GM12891 (cell line): ENCODE data around the gene MRPS11.

Experiments
- PAX5 ChIP-seq: IDR thresholded peaks from 2 replicates; pipeline ENCODE4 v1.6.1; 2011; ENCODE audit warnings: low read length, moderate library complexity, mild to moderate bottlenecking; ENCODE audit not compliant: insufficient read depth, severe bottlenecking
- POLR2A ChIP-seq: IDR thresholded peaks from 2 replicates; pipeline ENCODE4 v1.6.1; 2011; ENCODE audit warnings: low read depth, low read length, control low read depth
- POLR2AphosphoS5 ChIP-seq: IDR thresholded peaks from 2 replicates; pipeline ENCODE4 v1.6.1; 2011; ENCODE audit warnings: low read depth, low read length, control low read depth

GRCh38 chr15:88513195-88513594 is 45.7 kb downstream of the MRPS11 start:
- TF ChIP-seq POLR2AphosphoS5 (no peak), POLR2A (no peak), PAX5 (no peak)
